HG03045 (cell line): ENCODE data around the gene ETV4.

Experiments used
- ATAC-seq: cut with Tn5 transposase; IDR thresholded peaks from one replicate; pipeline ENCODE4 v1.9.1; 2021; ENCODE audit warnings: mild to moderate bottlenecking, moderate library complexity; ENCODE audit not compliant: unreplicated experiment

ETV4 gene

DNA sequence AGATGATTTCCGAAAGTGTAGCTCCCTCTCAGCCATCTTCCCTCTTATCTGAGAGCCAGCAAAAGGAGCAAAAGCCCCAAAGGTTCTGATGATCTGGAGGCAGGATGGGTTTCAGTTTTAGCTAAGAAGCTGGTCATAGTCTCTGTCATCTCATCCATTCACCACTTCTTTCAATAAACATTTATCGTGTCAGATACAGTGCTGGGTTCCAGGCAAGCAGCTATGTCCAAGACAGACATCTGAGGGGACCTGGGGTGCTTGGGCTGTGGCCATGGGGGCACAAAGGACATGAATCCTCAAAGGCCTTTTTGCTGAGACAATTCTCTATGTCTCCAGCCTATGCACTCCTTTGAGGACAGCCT is 1.0 kb upstream of the ETV4 start:
- no peak for ATAC-seq

- peak; percentile 23 for ATAC-seq
Measured at GRCh38 chr17:43545383-43545632, 832 bp downstream of the ETV4 start.

DNA sequence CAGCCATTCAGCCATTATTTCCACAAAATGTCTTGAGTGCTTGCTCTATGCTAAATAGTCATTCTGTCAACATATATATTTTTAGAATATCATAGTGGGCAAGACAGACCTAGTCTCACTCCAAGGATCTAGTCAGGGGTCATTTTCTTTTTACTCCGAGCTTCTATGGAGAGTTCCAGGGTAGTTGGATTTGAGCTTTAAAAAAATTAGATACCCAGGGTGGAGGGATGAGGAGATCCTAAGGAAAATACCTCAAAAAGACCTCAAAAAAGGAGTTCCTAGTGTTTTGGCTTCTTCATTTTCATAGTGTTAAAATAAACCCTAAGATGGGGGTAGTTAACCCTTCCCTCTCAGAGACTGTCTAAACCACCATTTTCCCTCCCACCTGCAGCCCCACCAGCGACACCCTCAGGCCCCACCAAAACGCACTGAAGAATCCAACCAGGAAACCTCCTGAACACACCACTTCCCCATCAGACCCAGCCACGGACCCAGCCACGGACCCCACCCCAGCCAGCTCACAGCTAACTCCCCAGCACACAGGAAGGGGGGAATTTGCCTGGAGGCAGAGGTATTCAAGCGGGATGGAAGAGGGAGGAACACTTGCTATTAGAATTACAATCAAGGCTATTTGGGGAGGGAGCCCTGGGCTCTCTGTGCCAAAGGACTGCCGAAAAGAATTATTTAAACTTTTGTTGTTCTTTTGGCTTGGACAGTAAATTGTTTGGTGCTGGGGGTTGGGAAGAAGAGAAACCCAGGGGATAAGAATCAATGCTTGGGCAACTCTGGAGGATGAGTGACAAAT is 2.2 kb downstream of the ETV4 start:
- no peak for ATAC-seq

- ATAC-seq, result no peak
Measured at GRCh38 chr17:43543300-43543699, 2.8 kb downstream of the ETV4 start.

GRCh38 chr17:43542859-43543258 is 3.3 kb downstream of the ETV4 start:
- no peak for ATAC-seq

- ATAC-seq, result no peak
Measured at GRCh38 chr17:43540821-43541674, 5.1 kb downstream of the ETV4 start.

- no peak for ATAC-seq
Measured at GRCh38 chr17:43536236-43536992, 9.7 kb downstream of the ETV4 start.

DNA sequence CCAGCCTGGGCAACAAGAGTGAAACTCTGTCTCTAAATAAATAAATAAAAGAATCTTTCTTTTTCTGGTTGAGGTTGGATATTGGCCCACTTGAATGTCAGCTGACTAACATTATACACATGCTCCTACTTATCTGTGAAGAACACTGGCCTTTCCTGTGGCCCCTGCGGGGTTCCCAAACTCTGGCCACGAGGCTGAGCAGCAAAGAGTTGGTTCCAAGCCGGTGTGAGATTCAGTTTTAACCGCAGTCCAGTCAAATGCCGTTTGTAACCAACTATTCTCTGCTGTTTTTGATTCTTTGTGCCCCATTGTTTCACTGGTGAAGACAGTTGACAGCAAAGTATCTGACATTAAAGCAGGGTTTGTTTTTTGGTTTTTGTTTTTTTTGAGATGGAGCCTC is 11.2 kb downstream of the ETV4 start:
- ATAC-seq, result no peak

- no peak for ATAC-seq
Measured at GRCh38 chr17:43533699-43534098, 12.4 kb downstream of the ETV4 start.

DNA sequence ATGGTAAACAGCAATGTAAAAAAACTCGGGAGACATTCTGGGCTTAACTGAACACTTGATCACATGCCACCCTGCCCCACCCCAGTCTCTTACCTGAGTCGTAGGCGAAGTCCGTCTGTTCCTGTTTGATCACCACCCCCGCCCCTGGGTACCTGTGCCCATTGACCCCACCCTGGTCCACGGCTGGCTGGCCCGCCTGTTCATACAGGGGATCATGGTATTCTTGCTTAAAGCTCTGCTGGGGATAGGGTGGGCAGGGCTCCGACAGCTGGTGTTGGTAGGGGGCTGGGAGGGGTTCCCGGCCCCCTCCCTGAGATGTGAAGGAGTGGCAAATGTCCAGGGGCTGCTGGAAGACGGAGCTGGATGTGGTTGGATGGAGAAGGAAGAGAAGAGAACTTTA is 13.6 kb downstream of the ETV4 start:
- ATAC-seq, result no peak

DNA sequence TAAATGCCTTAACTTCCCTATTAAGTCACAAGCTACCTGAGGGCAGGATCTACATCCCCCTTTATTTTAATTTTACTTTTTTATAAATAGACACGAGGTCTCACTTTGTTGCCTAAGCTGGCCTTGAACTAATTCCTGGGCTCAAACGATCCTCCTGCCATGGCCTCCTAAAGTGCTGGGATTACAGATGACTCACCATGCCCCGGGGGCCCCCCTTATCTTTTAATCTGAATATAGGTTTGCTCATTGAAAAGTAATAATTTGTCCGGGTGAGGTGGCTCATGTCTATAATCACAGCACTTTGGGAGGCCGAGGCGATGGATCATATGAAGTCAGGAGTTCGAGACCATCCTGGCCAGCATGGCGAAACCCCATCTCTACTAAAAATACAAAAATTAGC is 14.2 kb downstream of the ETV4 start:
- ATAC-seq, result no peak

GRCh38 chr17:43531082-43531378 is 15.1 kb downstream of the ETV4 start:
- no peak for ATAC-seq

DNA sequence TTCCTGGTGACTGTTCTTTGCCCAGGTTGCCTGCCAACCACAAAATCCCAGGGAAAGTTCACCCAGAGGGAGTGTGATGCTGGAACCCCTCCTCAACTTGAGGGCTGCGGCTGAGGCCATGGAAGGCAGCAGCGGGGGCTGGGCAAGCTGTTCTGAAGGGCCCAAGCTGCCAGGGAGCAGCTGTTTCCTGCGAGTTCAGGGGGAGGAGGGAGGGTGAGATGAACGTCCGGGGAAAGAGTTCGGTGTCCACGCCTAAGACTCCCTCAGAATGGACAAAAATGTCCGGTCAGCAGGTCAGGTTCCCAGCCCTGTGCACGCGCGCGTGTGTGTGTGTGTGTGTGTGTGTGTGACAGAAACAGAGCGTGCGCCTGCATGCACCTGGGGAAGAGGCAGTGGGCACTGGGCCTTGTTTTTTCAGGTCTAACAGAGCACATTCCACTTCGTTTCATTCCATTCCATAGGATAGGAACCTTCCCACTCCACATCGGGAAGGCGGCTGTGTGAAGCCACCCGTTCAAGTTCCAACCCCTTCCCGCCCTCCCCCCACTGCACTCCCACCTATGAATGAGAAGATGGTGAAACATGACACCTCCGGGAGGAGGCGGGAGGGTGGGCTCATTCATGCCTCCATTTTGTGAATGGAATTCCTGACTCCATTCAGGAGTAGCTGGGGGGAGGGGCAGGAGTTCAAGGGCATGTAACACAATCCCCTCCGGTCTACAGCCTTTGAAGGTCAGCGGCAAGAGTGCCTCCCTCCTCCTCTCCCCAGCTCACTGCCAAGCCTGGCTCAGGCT is 15.7 kb downstream of the ETV4 start:
- ATAC-seq, result no peak

- no peak for ATAC-seq
Measured at GRCh38 chr17:43529947-43530287, 16.2 kb downstream of the ETV4 start.

GRCh38 chr17:43528988-43529814 is 16.9 kb downstream of the ETV4 start:
- no peak for ATAC-seq

DNA sequence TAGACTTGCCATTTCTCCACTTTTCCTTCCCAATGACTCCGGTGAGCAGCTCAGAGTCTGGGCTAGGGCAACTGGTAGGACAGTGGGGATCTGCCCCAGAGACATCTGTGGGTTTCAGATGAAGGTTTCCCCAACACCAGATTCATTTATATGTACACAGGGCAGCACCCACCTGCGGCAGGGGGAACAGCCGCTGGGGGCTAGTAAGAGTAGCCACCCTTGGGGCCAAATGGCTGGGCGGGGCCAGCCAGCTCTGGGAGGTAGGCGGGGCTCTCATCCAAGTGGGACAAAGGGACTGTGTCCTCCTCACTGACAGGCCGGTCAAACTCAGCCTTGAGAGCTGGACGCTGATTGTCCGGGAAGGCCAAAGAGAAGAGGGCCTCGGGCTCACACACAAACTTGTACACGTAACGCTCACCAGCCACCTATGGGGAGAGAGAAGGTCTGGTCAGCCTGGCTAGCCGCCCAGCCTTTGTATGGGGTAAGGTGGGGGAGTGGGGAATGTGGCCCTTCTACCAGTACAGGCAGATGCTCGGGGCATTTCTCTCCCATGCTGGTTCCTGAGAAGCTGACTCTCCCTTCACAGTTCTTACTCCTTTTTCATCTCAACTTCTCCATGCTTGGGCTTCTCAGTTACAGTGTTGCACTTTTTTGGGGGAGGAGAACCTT is 17.7 kb downstream of the ETV4 start:
- no peak for ATAC-seq

- ATAC-seq, result no peak
Measured at GRCh38 chr17:43526886-43527648, 19.1 kb downstream of the ETV4 start.

DNA sequence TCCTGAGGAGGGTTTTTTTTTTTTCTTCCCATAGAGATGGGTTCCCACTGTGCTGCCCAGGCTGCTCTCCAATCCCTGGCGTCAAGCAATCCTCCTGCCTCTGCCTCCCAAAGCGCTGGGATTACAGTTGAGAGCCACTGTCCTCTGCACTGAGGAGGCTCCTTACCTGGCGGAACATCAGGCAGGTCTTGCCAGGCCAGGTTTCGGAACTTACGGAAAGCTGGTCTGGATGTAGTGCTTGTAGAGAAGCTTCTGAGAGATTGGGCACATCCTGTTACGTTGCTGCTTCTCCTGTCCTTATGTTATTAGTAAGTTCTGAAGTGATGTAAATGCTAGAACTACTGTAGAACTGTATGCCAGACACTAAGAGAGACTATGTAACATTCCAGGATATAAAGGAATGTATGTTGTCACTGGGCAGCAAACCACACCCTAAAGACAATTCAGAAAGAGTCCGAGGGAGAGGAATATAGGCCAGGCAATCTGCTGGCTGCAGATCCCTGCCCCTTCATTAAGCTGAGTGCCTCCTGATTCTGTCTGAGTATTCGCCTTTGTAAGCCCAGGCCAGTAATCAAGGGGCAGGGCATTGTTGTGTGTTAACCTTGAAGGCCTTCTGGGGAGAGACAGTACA is 21.1 kb downstream of the ETV4 start:
- no peak for ATAC-seq

GRCh38 chr17:43521389-43521788 is 24.8 kb downstream of the ETV4 start:
- ATAC-seq, result no peak
